Stimulated activated CD4-positive, alpha-beta T cell treated with anti-CD3 and anti-CD28 coated beads, Interleukin-12 subunit alpha, Interleukin-12 subunit beta, amount 100 ng/mL, for 4 hours (primary cell): Measurements from ENCODE around the gene PRLH.
"Not testable (repeated sequence)": the region's sequence is repeated elsewhere in the genome, so short reads cannot be mapped to it uniquely, and the experiment has no call there.

Source experiments
- DNase-seq: peaks from one replicate; pipeline ENCODE4 v3.0.0-alpha.2; 2020

Gene PRLH

GRCh38 chr2:237602409-237602808 lies 36.0 kb downstream of the PRLH start:
- DNase-seq = no peak

GRCh38 chr2:237603049-237603717 lies 36.8 kb downstream of the PRLH start:
- DNase-seq = no peak

- peak; percentile 19 for DNase-seq
Measured at GRCh38 chr2:237603718-237604362, 37.5 kb downstream of the PRLH start.

GRCh38 chr2:237604391-237604790 lies 38.0 kb downstream of the PRLH start:
- DNase-seq = no peak

GRCh38 chr2:237604960-237605359 lies 38.6 kb downstream of the PRLH start:
- no peak for DNase-seq

- DNase-seq = not testable (repeated sequence)
Measured at GRCh38 chr2:237606522-237606921, 40.1 kb downstream of the PRLH start.

- DNase-seq = no peak
Measured at GRCh38 chr2:237612527-237613357, 46.4 kb downstream of the PRLH start.

GRCh38 chr2:237613679-237614078 lies 47.3 kb downstream of the PRLH start:
- no peak for DNase-seq

GRCh38 chr2:237614151-237614720 lies 47.9 kb downstream of the PRLH start:
- no peak for DNase-seq

GRCh38 chr2:237615631-237616249 lies 49.4 kb downstream of the PRLH start:
- no peak for DNase-seq

- no peak for DNase-seq
Measured at GRCh38 chr2:237616373-237616733, 50.0 kb downstream of the PRLH start.
